ENCODE data around the gene ANO9.

Gene ANO9

GRCh38 chr11:422249-422656 is 19.6 kb downstream of the ANO9 start:
- no peak overlapping the region for H3K4me3 ChIP-seq (ENCODE audit: low read depth, low read length)
- TF ChIP-seq, protein P1, sequence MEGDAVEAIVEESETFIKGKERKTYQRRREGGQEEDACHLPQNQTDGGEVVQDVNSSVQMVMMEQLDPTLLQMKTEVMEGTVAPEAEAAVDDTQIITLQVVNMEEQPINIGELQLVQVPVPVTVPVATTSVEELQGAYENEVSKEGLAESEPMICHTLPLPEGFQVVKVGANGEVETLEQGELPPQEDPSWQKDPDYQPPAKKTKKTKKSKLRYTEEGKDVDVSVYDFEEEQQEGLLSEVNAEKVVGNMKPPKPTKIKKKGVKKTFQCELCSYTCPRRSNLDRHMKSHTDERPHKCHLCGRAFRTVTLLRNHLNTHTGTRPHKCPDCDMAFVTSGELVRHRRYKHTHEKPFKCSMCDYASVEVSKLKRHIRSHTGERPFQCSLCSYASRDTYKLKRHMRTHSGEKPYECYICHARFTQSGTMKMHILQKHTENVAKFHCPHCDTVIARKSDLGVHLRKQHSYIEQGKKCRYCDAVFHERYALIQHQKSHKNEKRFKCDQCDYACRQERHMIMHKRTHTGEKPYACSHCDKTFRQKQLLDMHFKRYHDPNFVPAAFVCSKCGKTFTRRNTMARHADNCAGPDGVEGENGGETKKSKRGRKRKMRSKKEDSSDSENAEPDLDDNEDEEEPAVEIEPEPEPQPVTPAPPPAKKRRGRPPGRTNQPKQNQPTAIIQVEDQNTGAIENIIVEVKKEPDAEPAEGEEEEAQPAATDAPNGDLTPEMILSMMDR (IDR thresholded peaks at IDR 0.05; ENCODE audit: borderline replicate concordance, insufficient read depth, low read depth, low read length) = no peak

GRCh38 chr11:420911-421321 is 20.9 kb downstream of the ANO9 start:
- H3K4me3 ChIP-seq (ENCODE audit: low read depth, low read length) = no peak overlapping the region
- TF ChIP-seq, protein P1 (IDR thresholded peaks at IDR 0.05; ENCODE audit: borderline replicate concordance, insufficient read depth, low read depth, low read length) = no peak

DNA sequence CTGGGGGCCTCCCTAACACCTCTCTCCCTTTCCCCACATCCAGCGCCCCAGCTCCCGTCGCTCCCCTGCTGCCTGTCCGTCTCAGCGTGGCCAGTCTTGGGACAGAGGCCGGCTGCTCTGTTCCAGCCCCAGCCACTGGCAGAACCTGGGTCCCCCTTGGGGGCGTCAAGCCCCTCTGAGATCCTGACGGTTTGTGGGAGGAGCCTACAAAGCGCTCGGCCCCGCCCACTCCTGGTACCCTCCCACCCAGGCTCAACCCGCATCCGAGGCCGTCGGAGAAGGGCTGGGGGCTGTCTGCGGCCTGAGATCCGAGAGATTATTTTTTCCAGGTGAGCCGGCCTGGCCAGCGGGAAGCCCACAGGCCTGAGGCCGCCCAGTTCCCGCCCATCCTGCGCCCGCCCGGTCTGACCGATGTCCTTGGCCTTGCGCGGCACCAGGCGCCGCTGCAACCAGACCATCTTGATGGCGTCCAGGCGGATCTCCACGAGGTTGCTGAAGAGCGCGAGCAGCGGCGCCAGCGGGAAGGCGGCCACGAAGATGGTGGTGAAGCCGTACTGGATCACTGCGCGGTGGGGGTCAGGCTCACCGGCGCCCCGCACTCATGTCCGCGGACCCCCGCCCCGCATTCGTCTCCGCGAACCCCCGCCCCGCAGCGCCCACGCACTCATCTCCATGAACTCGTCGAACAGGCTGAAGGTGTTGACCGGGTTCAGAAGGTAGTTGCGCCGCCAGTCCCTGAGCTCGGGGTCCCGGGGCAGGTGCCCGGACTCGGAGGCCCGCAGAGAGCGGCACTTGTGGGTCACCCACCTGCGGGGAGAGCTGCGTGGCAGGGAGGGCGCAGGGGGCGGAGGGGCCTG is 21.5 kb downstream of the ANO9 start:
- TF ChIP-seq, protein P1 (IDR thresholded peaks at IDR 0.05; ENCODE audit: borderline replicate concordance, insufficient read depth, low read depth, low read length) = no peak
- no peak overlapping the region for H3K4me3 ChIP-seq (ENCODE audit: low read depth, low read length)

DNA sequence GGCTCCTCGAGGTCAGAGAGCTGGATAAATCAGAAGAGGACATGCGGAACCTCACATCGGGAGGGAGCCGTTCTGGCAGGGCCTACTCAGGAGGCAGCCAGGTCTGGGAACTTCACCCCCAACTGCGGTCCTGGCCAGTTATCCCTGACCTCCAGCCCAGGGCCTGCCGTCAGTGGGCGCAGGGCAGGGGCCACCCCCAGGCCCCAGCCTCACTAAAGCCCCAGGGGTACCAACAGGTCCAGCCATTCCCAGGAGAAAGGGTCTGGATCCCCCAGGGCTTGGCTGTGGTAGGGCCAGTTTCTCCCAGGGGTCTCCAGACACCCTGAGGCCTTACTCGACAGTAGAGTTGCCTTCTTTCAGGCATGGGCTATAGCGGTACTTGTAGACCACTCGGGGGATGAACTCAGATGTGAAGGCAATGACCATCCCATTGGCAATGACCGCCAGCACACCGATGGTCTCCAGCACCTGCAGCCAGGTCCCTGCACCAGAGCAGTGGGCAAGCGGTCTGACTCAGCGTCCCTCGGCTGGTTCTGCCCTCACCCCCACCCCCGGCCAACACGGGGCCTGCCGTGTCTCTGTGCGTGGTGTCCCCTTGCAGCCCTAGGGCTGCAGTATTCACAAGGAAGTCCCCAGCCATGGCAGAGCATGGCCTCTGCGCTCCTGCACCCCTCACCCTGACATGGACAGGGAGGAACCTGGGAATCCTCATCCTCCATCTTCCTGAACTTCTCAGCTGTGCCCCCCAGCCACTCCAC is 22.4 kb downstream of the ANO9 start:
- no peak overlapping the region for H3K4me3 ChIP-seq (ENCODE audit: low read depth, low read length)
- TF ChIP-seq, protein P1 (IDR thresholded peaks at IDR 0.05; ENCODE audit: borderline replicate concordance, insufficient read depth, low read depth, low read length) = no peak

DNA sequence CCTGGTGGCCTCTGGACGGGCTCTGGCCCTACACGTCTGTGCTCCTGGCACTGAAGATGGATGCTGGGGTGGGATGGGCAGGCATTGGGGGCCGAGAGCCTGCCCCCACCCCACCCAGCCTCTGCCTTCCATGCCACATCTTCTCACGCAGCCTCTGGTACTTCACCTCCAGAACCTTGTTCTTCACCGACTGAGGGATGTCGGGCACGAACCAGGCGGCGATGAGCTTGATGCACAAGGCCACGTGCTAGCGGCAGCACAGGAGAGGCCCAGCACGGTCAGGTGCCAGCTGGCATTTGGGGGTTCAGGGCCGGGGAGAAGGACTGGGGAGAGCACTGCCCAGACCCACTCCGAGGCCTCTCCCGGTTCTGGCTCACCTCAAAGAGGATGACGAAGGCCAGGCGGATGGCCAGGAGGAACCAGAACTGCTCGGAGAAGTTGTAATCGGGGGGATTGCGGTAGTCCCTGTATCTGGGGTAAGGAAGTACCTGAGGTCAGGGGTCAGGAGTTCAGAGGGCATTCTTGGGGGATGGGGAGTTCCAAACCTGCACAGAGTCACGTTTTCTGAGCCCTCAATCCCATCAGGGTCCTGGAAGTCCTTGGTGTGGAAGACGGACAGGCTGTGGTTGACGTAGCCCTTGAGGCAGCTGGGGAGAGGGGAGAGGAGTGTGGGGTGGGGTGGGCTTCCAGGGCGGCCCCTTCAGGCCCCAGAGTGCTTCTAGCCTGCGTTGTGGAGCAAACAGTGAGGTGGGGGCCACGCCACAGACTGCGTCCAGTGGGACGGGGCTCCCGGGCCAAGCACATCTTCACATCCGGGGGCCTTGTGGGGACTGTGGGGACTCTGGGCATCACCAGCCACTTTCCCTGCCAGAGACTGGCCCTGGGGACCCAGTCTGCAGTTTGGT is 23.2 kb downstream of the ANO9 start:
- no peak overlapping the region for H3K4me3 ChIP-seq (ENCODE audit: low read depth, low read length)
- TF ChIP-seq, protein P1 (IDR thresholded peaks at IDR 0.05; ENCODE audit: borderline replicate concordance, insufficient read depth, low read depth, low read length) = no peak

DNA sequence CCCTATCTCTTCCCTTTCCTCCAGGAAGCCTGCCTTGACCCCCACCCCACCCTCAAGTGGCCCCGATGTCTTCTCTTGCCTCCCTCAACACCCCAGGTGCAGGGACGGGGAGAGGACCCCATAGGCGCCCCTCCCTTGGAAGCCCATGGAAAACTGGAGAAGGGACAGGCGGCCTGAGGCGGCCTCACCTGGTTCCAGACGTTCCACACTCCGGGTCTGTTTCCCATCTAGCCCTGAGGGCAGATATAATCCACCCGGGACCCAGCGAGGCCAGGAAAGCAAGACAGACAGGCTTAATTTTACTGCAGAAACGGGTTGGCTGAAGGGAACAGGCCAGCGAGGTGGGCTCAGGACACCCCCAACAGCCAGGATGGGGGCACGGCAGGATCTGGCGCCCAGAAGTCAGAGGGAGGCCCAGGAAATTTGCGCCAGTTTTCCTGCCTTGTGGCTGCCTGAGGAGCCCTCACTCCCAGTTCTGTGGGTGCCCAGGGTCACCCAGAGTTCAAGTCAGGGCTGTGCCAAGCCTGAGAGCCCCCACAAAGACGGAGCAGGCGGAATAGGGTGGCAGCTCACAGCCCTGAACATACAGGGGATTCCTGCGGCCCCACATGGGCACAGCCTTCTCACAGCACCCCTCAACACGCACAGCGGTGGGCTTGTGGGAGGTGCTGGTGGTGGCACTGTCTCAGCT is 24.0 kb downstream of the ANO9 start:
- H3K4me3 ChIP-seq (ENCODE audit: low read depth, low read length) = no peak overlapping the region
- TF ChIP-seq, protein P1 (IDR thresholded peaks at IDR 0.05; ENCODE audit: borderline replicate concordance, insufficient read depth, low read depth, low read length) = no peak

Measured in GM12875 (cell line).